BJ (cell line): ENCODE results near the gene RAD51B. TPM values are rescaled to one million over a fixed set of nuclear protein-coding genes. Genes with fewer than 3 reads are reported as not detected.
A peak's percentile ranks its signal among the peaks of the same experiment; 100 is the strongest.

Experiments
- CTCF ChIA-PET: fragments of 350-600 bp; formaldehyde crosslinking; extraction: SDS; loops from one replicate; lab custom pipeline; 2021; ENCODE audit warnings: antibody characterized with exemption, inconsistent platforms; lab: Yijun Ruan, JAX
- POLR2A ChIA-PET: fragments of 300-600 bp; sonication (Branson Sonifier 250); formaldehyde crosslinking; extraction: SDS; loops from one replicate; lab custom pipeline; 2021; ENCODE audit warnings: antibody characterized with exemption; lab: Charles Lee
- DNase-seq: peaks from one replicate; pipeline ENCODE4 v3.0.0-alpha.2; 2011; ENCODE audit warnings: low read depth
- H3K27me3 ChIP-seq: 2 replicates; pipeline ENCODE4 v1.6.0; 2011; ENCODE audit warnings: low read length; ENCODE audit not compliant: control insufficient read depth, insufficient read depth
- H3K36me3 ChIP-seq: 2 replicates; pipeline ENCODE4 v1.5.1; 2011; ENCODE audit warnings: low read length; ENCODE audit not compliant: control insufficient read depth, insufficient read depth
- H3K4me3 ChIP-seq: 2 replicates; pipeline ENCODE4 v1.5.1; 2011; ENCODE audit warnings: low read depth, mild to moderate bottlenecking, control low read depth, low read length
- polyA plus RNA-seq: library from polyadenylated mRNA; depleted of rRNA; stranded (reverse); fragments of >200 nt; gene quantifications from 2 replicates; pipeline ENCODE4 v1.2.3, GENCODE V29; 2011
- TF ChIP-seq, protein P1 (sequence below): IDR thresholded peaks from 2 replicates; pipeline ENCODE4 v1.5.1; 2011; ENCODE audit warnings: low read depth, mild to moderate bottlenecking, control low read depth, inconsistent platforms, low read length, moderate library complexity; ENCODE audit not compliant: insufficient read depth

The RAD51B gene
- polyA plus RNA-seq, 1 experiment, result 5.6 TPM

DNA sequence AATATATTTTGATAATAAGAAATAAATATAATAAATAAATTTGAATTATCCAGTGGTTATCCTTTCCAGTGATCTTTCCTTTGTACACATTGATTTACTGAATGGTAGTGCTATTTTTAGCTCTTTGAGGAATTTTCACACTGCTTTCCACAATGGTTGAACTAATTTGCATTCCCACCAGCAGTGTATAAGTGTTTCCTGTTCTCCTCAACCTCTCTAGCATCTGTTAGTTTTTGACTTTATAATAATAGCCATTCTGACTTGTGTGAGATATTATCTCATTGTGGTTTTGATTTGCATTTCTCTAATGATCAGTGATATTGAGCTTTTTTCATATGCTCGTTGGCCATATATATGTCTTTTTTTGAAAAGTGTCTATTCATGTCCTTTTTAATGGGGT, 333.7 kb downstream of the RAD51B start:
- POLR2A ChIA-PET, result no interaction called here
- DNase-seq, result no peak
- Histone ChIP-seq H3K36me3 (no peaks in the 10 kb centered on the region), H3K27me3 (no peaks in the 10 kb centered on the region), H3K4me3 (no peak overlapping the region)
- CTCF ChIA-PET, result no interaction called here
- TF ChIP-seq, protein P1, sequence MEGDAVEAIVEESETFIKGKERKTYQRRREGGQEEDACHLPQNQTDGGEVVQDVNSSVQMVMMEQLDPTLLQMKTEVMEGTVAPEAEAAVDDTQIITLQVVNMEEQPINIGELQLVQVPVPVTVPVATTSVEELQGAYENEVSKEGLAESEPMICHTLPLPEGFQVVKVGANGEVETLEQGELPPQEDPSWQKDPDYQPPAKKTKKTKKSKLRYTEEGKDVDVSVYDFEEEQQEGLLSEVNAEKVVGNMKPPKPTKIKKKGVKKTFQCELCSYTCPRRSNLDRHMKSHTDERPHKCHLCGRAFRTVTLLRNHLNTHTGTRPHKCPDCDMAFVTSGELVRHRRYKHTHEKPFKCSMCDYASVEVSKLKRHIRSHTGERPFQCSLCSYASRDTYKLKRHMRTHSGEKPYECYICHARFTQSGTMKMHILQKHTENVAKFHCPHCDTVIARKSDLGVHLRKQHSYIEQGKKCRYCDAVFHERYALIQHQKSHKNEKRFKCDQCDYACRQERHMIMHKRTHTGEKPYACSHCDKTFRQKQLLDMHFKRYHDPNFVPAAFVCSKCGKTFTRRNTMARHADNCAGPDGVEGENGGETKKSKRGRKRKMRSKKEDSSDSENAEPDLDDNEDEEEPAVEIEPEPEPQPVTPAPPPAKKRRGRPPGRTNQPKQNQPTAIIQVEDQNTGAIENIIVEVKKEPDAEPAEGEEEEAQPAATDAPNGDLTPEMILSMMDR, result no peak

DNA sequence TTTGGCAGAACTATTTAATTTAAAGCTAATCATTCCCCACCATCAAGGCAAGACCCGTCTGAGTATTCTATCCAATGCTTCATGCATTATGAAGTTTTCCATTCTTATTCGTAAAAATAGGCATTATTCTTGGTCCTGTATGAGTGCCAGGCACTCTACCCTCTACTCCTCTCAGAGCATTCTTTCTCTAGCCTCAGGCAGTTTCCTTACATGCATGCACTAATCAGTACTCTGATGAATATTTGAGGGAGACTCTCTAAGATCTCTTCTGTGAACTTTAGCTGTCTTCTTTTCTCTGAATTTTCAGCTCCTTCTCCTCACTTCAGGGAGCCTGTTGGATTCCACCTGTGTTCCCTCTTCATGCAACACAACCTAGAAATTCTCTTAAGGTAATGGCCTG, 334.7 kb downstream of the RAD51B start:
- Histone ChIP-seq H3K36me3 (no peaks in the 10 kb centered on the region), H3K27me3 (no peaks in the 10 kb centered on the region)

DNA sequence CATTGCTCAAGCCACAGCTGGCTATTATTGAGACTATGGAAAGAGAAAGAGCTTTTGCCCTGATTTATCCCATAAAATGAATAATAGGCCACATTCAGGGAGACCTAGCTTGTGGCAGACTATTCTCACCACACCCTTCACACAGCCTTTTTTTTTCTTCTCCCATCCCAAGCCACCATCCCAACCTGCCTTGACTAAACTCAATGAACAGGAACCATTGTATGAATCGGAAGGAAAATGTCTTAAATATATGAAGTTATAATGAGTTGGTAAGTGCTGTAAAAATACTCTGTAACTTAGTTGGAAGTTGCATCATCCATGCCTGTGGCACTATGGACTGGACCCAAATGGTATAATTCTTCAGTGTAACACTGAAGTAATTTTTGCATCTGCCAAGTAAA, 338.4 kb downstream of the RAD51B start:
- ChIA-PET POLR2A (interaction anchor here (0.7 kb wide), 1 partner anchor 158 kb away, joined by 4 read pairs; no protein-coding TSS in a partner anchor), CTCF (interaction anchor here (0.7 to 1.0 kb wide), 2 partner anchors 20 to 411 kb away, joined by 3 to 4 read pairs; no protein-coding TSS in a partner anchor)
- DNase-seq, result peak; percentile 66
- Histone ChIP-seq H3K27me3 (no peaks in the 10 kb centered on the region), H3K4me3 (no peak overlapping the region), H3K36me3 (no peaks in the 10 kb centered on the region)
- TF ChIP-seq, protein P1, result no peak

More for the DNA sequence above, 334.7 kb downstream of the RAD51B start:
- POLR2A ChIA-PET, result no interaction called here
- DNase-seq, result no peak
- CTCF ChIA-PET, result no interaction called here
- no peak overlapping the region for H3K4me3 ChIP-seq
- TF ChIP-seq, protein P1, result no peak

DNA sequence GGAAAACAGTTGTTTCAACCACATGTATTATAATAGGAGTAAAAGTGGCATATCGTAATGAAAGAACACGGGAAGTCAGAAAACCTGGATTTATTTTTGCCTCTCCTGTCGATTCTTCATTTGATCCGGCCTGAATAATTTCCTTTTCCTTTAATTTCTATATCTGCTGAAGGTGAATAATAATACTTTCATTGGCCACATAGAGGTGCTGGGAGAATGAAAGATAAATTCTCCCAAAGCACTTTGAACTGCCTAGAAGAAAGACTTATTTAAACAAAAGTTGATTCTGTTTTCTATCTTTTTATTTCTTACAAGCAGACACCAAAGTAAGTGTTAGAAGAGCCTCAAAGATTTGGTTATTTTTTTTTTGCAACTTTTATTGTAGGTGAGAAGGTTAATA, 339.1 kb downstream of the RAD51B start:
- TF ChIP-seq, protein P1, result no peak
- POLR2A ChIA-PET, result no interaction called here
- CTCF ChIA-PET, result no interaction called here

DNA sequence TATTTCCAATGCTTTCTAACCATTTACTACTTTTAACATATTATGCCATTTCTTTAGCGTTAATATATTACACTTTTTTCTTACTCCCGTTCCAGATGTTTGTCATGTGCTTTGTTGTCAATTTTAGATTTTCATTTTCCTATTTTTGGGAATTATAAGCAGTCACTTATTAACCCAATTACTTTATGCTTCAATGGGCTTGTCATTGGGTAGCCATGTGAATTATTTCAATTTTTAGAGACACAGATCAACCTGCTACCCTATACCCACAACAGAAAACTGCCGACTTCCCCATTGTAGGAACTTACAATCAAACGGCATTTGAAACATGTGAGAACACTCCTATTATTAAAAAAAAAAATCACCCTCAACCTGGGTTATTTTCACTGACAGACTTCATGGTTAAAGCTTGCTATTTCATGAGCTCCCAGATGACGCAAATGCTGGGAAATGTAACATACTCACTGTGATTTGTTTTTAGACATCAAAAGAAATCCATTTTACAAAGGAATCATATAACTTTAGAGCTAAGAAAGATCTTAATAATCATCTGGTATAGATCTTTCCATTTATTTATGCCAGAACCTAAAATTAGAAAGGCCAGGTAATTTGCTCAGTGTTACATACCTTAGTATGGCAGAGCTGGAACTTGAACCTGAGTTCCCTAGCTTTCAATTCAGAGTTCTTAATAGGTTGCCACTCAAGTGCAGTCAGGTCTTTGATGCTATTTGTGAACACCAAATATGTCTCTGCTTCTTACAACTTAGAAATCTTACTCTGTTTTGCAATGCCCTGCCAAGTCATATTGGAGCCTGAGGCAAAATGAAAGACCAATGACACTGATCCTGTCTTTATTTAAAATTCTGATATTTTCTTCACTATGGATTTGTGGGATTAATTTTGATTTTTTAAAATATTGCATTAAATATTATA, 340.4 kb downstream of the RAD51B start:
- DNase-seq, result no peak
- Histone ChIP-seq H3K27me3 (no peaks in the 10 kb centered on the region), H3K36me3 (no peaks in the 10 kb centered on the region), H3K4me3 (no peak overlapping the region)
- ChIA-PET POLR2A (interaction anchor here (0.6 kb wide), 1 partner anchor 166 kb away, joined by 3 read pairs; no protein-coding TSS in a partner anchor), CTCF (interaction anchor here (1.0 kb wide), 1 partner anchor 13 kb away, joined by 3 read pairs; no protein-coding TSS in a partner anchor)
- TF ChIP-seq, protein P1, result no peak

More for the DNA sequence above, 339.1 kb downstream of the RAD51B start:
- no peaks in the 10 kb centered on the region for H3K36me3 ChIP-seq
- H3K4me3 ChIP-seq, result no peak overlapping the region
- H3K27me3 ChIP-seq, result no peaks in the 10 kb centered on the region
- DNase-seq, result no peak
